ENCODE data around the gene CTCFL.

GRCh38 chr20:57564951-57565642 lies 40.2 kb upstream of the CTCFL start:
- no peak for TF ChIP-seq EZH2 (IDR thresholded peaks at IDR 0.05; ENCODE audit: insufficient read depth, poor library complexity, severe bottlenecking)
- TF ChIP-seq EZH2phosphoT487 (IDR thresholded peaks at IDR 0.05; ENCODE audit: insufficient read depth, low read depth) = no peak

Measured in GM23248 (cell line).